ENCODE results near the gene RHBDD1. TPM values are rescaled to one million over a fixed set of nuclear protein-coding genes. Genes with fewer than 3 reads are reported as not detected.

RHBDD1 gene
- total RNA-seq, 1 donor from 2014 or later, result 34.3 TPM

DNA sequence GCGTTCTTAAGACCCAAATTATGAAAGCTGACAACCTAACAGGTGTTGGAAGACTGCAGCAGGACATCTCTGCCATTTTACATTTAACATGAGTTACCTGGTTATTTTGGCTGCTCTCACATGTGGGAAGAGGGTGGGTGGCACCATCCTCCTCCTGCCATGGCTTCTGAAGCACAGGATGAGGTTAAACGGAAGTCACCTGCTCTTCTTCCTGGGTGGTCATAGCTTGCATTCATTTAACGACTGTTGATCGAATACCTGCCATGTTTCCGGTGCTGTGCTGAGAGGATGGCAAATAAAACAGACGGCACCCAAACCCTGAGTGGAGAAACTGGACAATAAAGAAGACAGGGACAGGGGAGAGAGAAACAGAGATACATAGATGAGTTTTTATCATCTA, 118.0 kb downstream of the RHBDD1 start:
- DNase-seq (ENCODE audit: low read depth, low spot score), result no peak
- no peaks in the 10 kb centered on the region for H3K27me3 Mint-ChIP-seq (ENCODE audit: low read depth)

GRCh38 chr2:226956659-226957058, 120.8 kb downstream of the RHBDD1 start:
- H3K4me3 Mint-ChIP-seq, result no peak overlapping the region
- no peak for TF ChIP-seq CTCF (conservative IDR thresholded peaks at IDR 0.05)
- H3K36me3 Mint-ChIP-seq (ENCODE audit: low read depth), result peaks cover 16% of the 10 kb centered on the region
- no peak overlapping the region for H3K27ac Mint-ChIP-seq (ENCODE audit: unreplicated experiment)
- H3K27me3 Mint-ChIP-seq (ENCODE audit: low read depth), result no peaks in the 10 kb centered on the region
- H3K4me1 Mint-ChIP-seq, result peaks cover 9% of the 10 kb centered on the region
- DNase-seq (ENCODE audit: low read depth, low spot score), result no peak
- peaks cover 9% of the 10 kb centered on the region for H3K9me3 Mint-ChIP-seq

More for the DNA sequence above, 118.0 kb downstream of the RHBDD1 start:
- H3K36me3 Mint-ChIP-seq (ENCODE audit: low read depth), result peaks cover 17% of the 10 kb centered on the region
- H3K4me1 Mint-ChIP-seq, result peaks cover 9% of the 10 kb centered on the region
- TF ChIP-seq CTCF (conservative IDR thresholded peaks at IDR 0.05), result no peak
- no peak overlapping the region for H3K4me3 Mint-ChIP-seq
- no peak overlapping the region for H3K27ac Mint-ChIP-seq (ENCODE audit: unreplicated experiment)
- peaks cover 5% of the 10 kb centered on the region for H3K9me3 Mint-ChIP-seq

DNA sequence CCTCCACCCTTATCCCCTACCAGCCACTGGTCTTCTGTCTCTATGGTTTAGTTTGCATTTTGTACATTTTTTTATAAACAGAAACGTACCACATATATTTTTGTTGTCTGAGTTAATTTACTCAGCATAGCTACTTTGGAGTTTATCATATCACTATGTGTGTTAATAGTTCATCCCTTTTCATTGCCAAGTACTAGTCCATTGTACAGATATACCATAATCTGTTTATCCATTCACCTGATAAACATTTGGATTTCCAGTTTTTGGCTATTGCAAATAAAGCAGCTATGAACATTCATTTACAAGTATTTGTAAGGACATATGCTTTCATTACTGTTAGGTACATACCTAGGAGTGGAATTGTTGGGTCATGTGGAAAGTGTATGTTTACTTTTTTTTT, 123.6 kb downstream of the RHBDD1 start:
- peaks cover 16% of the 10 kb centered on the region for H3K36me3 Mint-ChIP-seq (ENCODE audit: low read depth)
- H3K27me3 Mint-ChIP-seq (ENCODE audit: low read depth), result no peaks in the 10 kb centered on the region
- no peak for TF ChIP-seq CTCF (conservative IDR thresholded peaks at IDR 0.05)
- no peak overlapping the region for H3K27ac Mint-ChIP-seq (ENCODE audit: unreplicated experiment)
- DNase-seq (ENCODE audit: low read depth, low spot score), result no peak
- H3K9me3 Mint-ChIP-seq, result peaks cover 9% of the 10 kb centered on the region
- H3K4me1 Mint-ChIP-seq, result peaks cover 9% of the 10 kb centered on the region
- H3K4me3 Mint-ChIP-seq, result no peak overlapping the region

GRCh38 chr2:226962176-226962773, 126.4 kb downstream of the RHBDD1 start:
- Mint-ChIP-seq H3K4me1 (no peaks in the 10 kb centered on the region), H3K9me3 (peaks cover 9% of the 10 kb centered on the region), H3K36me3 (ENCODE audit: low read depth) (peaks cover 11% of the 10 kb centered on the region), H3K27me3 (ENCODE audit: low read depth) (no peaks in the 10 kb centered on the region), H3K4me3 (no peak overlapping the region), H3K27ac (ENCODE audit: unreplicated experiment) (no peak overlapping the region)
- TF ChIP-seq CTCF (conservative IDR thresholded peaks at IDR 0.05), result no peak
- no peak for DNase-seq (ENCODE audit: low read depth, low spot score)

DNA sequence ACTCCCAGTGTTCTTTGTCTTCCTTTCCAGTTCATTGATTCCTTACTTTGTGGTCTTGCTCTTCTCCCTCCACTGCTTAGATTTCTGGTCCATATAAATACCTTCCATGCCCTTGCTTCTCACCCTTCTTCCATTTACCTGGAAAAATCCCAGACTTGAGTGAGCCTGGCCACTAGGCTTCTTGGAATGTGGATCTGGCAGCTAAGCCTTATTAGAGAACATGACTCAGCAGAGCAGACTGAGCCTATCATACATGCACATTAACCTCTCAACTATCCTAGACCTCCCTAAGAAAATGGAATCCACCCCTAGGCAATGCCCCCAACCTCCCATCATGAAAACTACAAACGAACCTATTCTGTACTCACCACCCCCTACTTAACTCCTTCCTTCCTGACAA, 127.7 kb downstream of the RHBDD1 start:
- no peak for TF ChIP-seq CTCF (conservative IDR thresholded peaks at IDR 0.05)
- no peak for DNase-seq (ENCODE audit: low read depth, low spot score)
- Mint-ChIP-seq H3K4me3 (no peak overlapping the region), H3K9me3 (peaks cover 6% of the 10 kb centered on the region), H3K27me3 (ENCODE audit: low read depth) (no peaks in the 10 kb centered on the region), H3K36me3 (ENCODE audit: low read depth) (peaks cover 4% of the 10 kb centered on the region), H3K27ac (ENCODE audit: unreplicated experiment) (no peak overlapping the region), H3K4me1 (no peaks in the 10 kb centered on the region)
